H1 (cell line): Measurements from ENCODE around the gene SNORC. TPM values are rescaled to one million over a fixed set of nuclear protein-coding genes. Genes with fewer than 3 reads are reported as not detected.
A peak's percentile ranks its signal among the peaks of the same experiment; 100 is the strongest.

Experiments
- CTCF ChIA-PET: fragments of 300-600 bp; sonication (Branson Sonifier 250); formaldehyde crosslinking; loops from one replicate; lab custom pipeline; 2021; ENCODE audit not compliant: partially characterized antibody; lab: Charles Lee
- POLR2A ChIA-PET: fragments of 300-600 bp; sonication (Branson Sonifier 250); formaldehyde crosslinking; loops from one replicate; lab custom pipeline; 2021; ENCODE audit warnings: inconsistent platforms; ENCODE audit not compliant: partially characterized antibody; lab: Charles Lee
- DNase-seq, 2 experiments: peaks; one replicate each; pipeline versions ENCODE4 v3.0.0 to v3.0.0-alpha.2; 2010 to 2022; ENCODE audit warnings: low spot score in 2 of 2, low read depth in 1 of 2, mixed read lengths in 1 of 2
- FAIRE-seq: peaks from 2 replicates; lab custom pipeline; 2011; peaks lifted over from hg19 to GRCh38; lab: Jason Lieb, UNC
- H2AFZ ChIP-seq: 2 replicates; pipeline ENCODE4 v1.8.1; 2012; ENCODE audit warnings: low read length, inconsistent platforms
- H2AK5ac ChIP-seq: 2 replicates; pipeline ENCODE4 v1.6.1; 2013; ENCODE audit warnings: low read depth, low read length
- H2BK120ac ChIP-seq: replicated peaks from 2 replicates; pipeline ENCODE3; 2013; ENCODE audit warnings: low read depth, low read length, inconsistent platforms
- H2BK12ac ChIP-seq: 2 replicates; pipeline ENCODE4 v1.6.1; 2013; ENCODE audit warnings: low read depth, low read length
- H2BK15ac ChIP-seq: 2 replicates; pipeline ENCODE4 v1.6.1; 2013; ENCODE audit warnings: low read length
- H2BK20ac ChIP-seq: 2 replicates; pipeline ENCODE4 v1.6.1; 2013; ENCODE audit warnings: low read length
- H2BK5ac ChIP-seq: 2 replicates; pipeline ENCODE4 v1.6.1; 2013; ENCODE audit warnings: low read depth, low read length
- H3K14ac ChIP-seq: 2 replicates; pipeline ENCODE4 v1.6.1; 2013; ENCODE audit warnings: inconsistent platforms; ENCODE audit not compliant: insufficient read length
- H3K18ac ChIP-seq: 2 replicates; pipeline ENCODE4 v1.6.1; 2013; ENCODE audit warnings: low read length; ENCODE audit errors: extremely low read depth
- H3K23ac ChIP-seq: 2 replicates; pipeline ENCODE4 v1.6.1; 2013; ENCODE audit warnings: inconsistent platforms; ENCODE audit not compliant: insufficient read length
- H3K23me2 ChIP-seq: 2 replicates; pipeline ENCODE4 v1.6.1; 2013; ENCODE audit warnings: low read depth, low read length
- H3K27ac ChIP-seq: 2 replicates; pipeline ENCODE4 v1.6.1; 2011; ENCODE audit warnings: low read depth, low read length, inconsistent platforms
- H3K27me3 ChIP-seq, 4 experiments: replicated peaks in 1 of 4; 1 replicate in 1 of 4; 2 replicates in 3 of 4; pipeline versions ENCODE4 v1.6.1 to v1.8.1; 2011 to 2013; ENCODE audit warnings: low read length in 3 of 4, mild to moderate bottlenecking in 3 of 4, inconsistent platforms in 2 of 4, mixed read lengths in 2 of 4, moderate library complexity in 1 of 4; ENCODE audit not compliant: control insufficient read depth in 3 of 4, insufficient read depth in 3 of 4; ENCODE audit errors: extremely low read depth in 1 of 4
- H3K36me3 ChIP-seq, 4 experiments: 2 replicates each; pipeline versions ENCODE4 v1.6.1 to v1.8.1; 2011 to 2013; ENCODE audit warnings: mild to moderate bottlenecking in 4 of 4, low read length in 3 of 4, moderate library complexity in 2 of 4, control low read depth in 1 of 4, inconsistent platforms in 1 of 4; ENCODE audit not compliant: insufficient read depth in 4 of 4, control insufficient read depth in 2 of 4
- H3K4ac ChIP-seq: replicated peaks from 2 replicates; pipeline ENCODE3; 2013; ENCODE audit warnings: low read length, low read depth, mixed read lengths, inconsistent platforms; ENCODE audit not compliant: insufficient read length
- H3K4me1 ChIP-seq, 4 experiments: replicated peaks in 1 of 4; 1 replicate in 1 of 4; 2 replicates in 3 of 4; pipeline versions ENCODE4 v1.6.1 to v1.8.1; 2011 to 2013; ENCODE audit warnings: low read length in 3 of 4, inconsistent platforms in 2 of 4, mixed read lengths in 1 of 4; ENCODE audit not compliant: insufficient read depth in 4 of 4, control insufficient read depth in 3 of 4
- H3K4me2 ChIP-seq, 2 experiments: 2 replicates each; pipeline versions ENCODE4 v1.6.1 to v1.8.1; 2011 to 2013; ENCODE audit warnings: low read depth in 2 of 2, low read length in 2 of 2, control low read depth in 1 of 2, inconsistent platforms in 1 of 2, mild to moderate bottlenecking in 1 of 2; ENCODE audit not compliant: insufficient read depth in 1 of 2
- H3K4me3 ChIP-seq, 4 experiments: fragments of 200-600, 300-600 bp in 1 of 4; sonication (generic), shearing (Covaris generic), sonication (Bioruptor Twin) in 1 of 4; 2 replicates each; pipeline versions ENCODE4 v1.5.1 to v1.8.1; 2011 to 2016; ENCODE audit warnings: low read length in 4 of 4, low read depth in 3 of 4, control low read depth in 2 of 4, inconsistent platforms in 2 of 4, mild to moderate bottlenecking in 2 of 4, mixed read lengths in 1 of 4, moderate library complexity in 1 of 4; ENCODE audit not compliant: insufficient read depth in 2 of 4; ENCODE audit errors: extremely low read depth in 1 of 4
- H3K56ac ChIP-seq: replicated peaks from 2 replicates; pipeline ENCODE3; 2013; ENCODE audit warnings: low read depth, mild to moderate bottlenecking, mixed read lengths, low read length, inconsistent platforms; ENCODE audit not compliant: insufficient read length
- H3K79me1 ChIP-seq: 2 replicates; pipeline ENCODE4 v1.6.1; 2013; ENCODE audit warnings: low read depth, low read length, control low read depth
- H3K79me2 ChIP-seq, 2 experiments: 2 replicates each; pipeline versions ENCODE4 v1.6.1 to v1.8.1; 2012 to 2013; ENCODE audit warnings: low read length in 2 of 2, mild to moderate bottlenecking in 2 of 2, inconsistent platforms in 1 of 2; ENCODE audit not compliant: insufficient read depth in 2 of 2, control insufficient read depth in 1 of 2
- H3K9ac ChIP-seq, 4 experiments: replicated peaks in 1 of 4; 1 replicate in 1 of 4; 2 replicates in 3 of 4; pipeline versions ENCODE4 v1.6.1 to v1.8.1; 2011 to 2013; ENCODE audit warnings: low read depth in 3 of 4, low read length in 3 of 4, control low read depth in 2 of 4, mild to moderate bottlenecking in 2 of 4, moderate library complexity in 2 of 4, inconsistent platforms in 1 of 4; ENCODE audit errors: extremely low read depth in 1 of 4
- H3K9me3 ChIP-seq, 2 experiments: 2 replicates each; pipeline versions ENCODE4 v1.6.1 to v1.8.1; 2012 to 2013; ENCODE audit warnings: mild to moderate bottlenecking in 2 of 2, moderate library complexity in 2 of 2, control low read depth in 1 of 2, inconsistent platforms in 1 of 2, low read depth in 1 of 2, low read length in 1 of 2, mixed read lengths in 1 of 2; ENCODE audit not compliant: insufficient read depth in 2 of 2
- H4K20me1 ChIP-seq, 2 experiments: replicated peaks in 1 of 2; 2 replicates each; pipeline versions ENCODE3 to v1.8.1; 2011 to 2013; ENCODE audit warnings: inconsistent platforms in 2 of 2, low read length in 2 of 2, mild to moderate bottlenecking in 1 of 2; ENCODE audit not compliant: insufficient read depth in 2 of 2, control insufficient read depth in 1 of 2
- H4K5ac ChIP-seq: 2 replicates; pipeline ENCODE4 v1.6.1; 2013; ENCODE audit warnings: low read length, low read depth, mixed read lengths, inconsistent platforms; ENCODE audit not compliant: insufficient read length
- H4K8ac ChIP-seq: 2 replicates; pipeline ENCODE4 v1.8.0; 2013; ENCODE audit warnings: mild to moderate bottlenecking, moderate library complexity, low read length, inconsistent platforms; ENCODE audit not compliant: insufficient read depth; ENCODE audit errors: extremely low read depth
- H4K91ac ChIP-seq: replicated peaks from 2 replicates; pipeline ENCODE3; 2013; ENCODE audit warnings: low read length, mixed read lengths, inconsistent platforms; ENCODE audit not compliant: insufficient read length
- RFX5 ChIP-seq: IDR thresholded peaks from 2 replicates; pipeline ENCODE4 v1.6.1; 2011; ENCODE audit warnings: low read depth, low read length, improper control_type of control experiment, borderline replicate concordance
- YY1 ChIP-seq: IDR thresholded peaks from 2 replicates; pipeline ENCODE4 v1.6.1; 2011; ENCODE audit warnings: low read depth, mild to moderate bottlenecking, low read length
- polyA plus RNA-seq, 7 experiments: library from polyadenylated mRNA; depleted of rRNA in 3 of 7; stranded (reverse) in 5 of 7; unstranded in 2 of 7; fragments of >200 nt in 5 of 7; fragments of 200-250 nt in 2 of 7; gene quantifications; 1 replicate in 5 of 7; 2 replicates in 1 of 7; 4 replicates in 1 of 7; pipeline versions ENCODE4 v1.2.1 to v1.2.3, GENCODE V29; 2011 to 2013; ENCODE audit warnings: missing spikeins in 2 of 7, mixed read lengths in 2 of 7
- total RNA-seq: library from RNA; stranded (reverse); fragmentation: NEBNext Ultra II Directional; extraction: Animal tissue kit (Norgen Biotek cat#: 25700); gene quantifications from 2 replicates; pipeline ENCODE4 v1.2.1, GENCODE V29; 2021

Gene SNORC
- total and polyA plus RNA-seq, 2 of the 8 experiments (the other 6 are each of a cell fraction or from before 2014, with no cell fraction given), result 1.6 to 1.8 TPM

- H3K27me3 ChIP-seq, result peaks cover 23 to 44% (median 42%) of the 10 kb centered on the region in 4 experiments
Observed at GRCh38 chr2:232924433-232924832, 54.4 kb downstream of the SNORC start.

More at GRCh38 chr2:232924433-232924832, 54.4 kb downstream of the SNORC start:
- no peak overlapping the region for H3K27ac ChIP-seq
- no peak overlapping the region for H2BK15ac ChIP-seq
- H3K9me3 ChIP-seq, result no peaks in the 10 kb centered on the region
- no peaks in the 10 kb centered on the region for H4K20me1 ChIP-seq
- no peak overlapping the region for H3K4me3 ChIP-seq
- H2AFZ ChIP-seq, result no peak overlapping the region
- H2BK12ac ChIP-seq, result no peak overlapping the region
- no peak overlapping the region for H3K14ac ChIP-seq
- no peak for FAIRE-seq
- no peak overlapping the region for H3K18ac ChIP-seq
- POLR2A ChIA-PET, result no interaction called here
- peaks cover 0 to 6% (median 0%) of the 10 kb centered on the region in 4 experiments; a peak in 1 of 8 replicates for H3K36me3 ChIP-seq
- no peak overlapping the region for H2AK5ac ChIP-seq
- H3K23ac ChIP-seq, result no peak overlapping the region
- TF ChIP-seq YY1 (0 out of 2 replicates have a peak, but pooled peaks have one; percentile 45), RFX5 (no peak)
- TF ChIP-seq, all 59 proteins: peak for 1
- no peak overlapping the region for H2BK120ac ChIP-seq
- no peak overlapping the region for H3K56ac ChIP-seq
- no peak overlapping the region for H3K4ac ChIP-seq
- CTCF ChIA-PET, result interaction anchor here (1.4 kb wide), 1 partner anchor 54 kb away, joined by 4 read pairs; the partner anchor contains the start of gene SNORC
- no peak overlapping the region for H2BK20ac ChIP-seq
- H4K5ac ChIP-seq, result no peak overlapping the region
- H4K8ac ChIP-seq, result no peak overlapping the region
- peaks cover 11% of the 10 kb centered on the region; the same call in 1 of the 2 replicates for H3K23me2 ChIP-seq
- H3K4me1 ChIP-seq, result peaks cover 4 to 22% (median 8%) of the 10 kb centered on the region in 4 experiments
- H4K91ac ChIP-seq, result no peak overlapping the region
- H3K79me2 ChIP-seq, result no peaks in the 10 kb centered on the region
- no peak overlapping the region for H2BK5ac ChIP-seq
- no peak for DNase-seq
- H3K79me1 ChIP-seq, result no peaks in the 10 kb centered on the region
- no peak overlapping the region for H3K9ac ChIP-seq
- H3K4me2 ChIP-seq, result no peak overlapping the region
